K562 (cell line): ENCODE results near the gene TRMU.

Experiments used
- CTCF ChIP-seq, 3 experiments: IDR thresholded peaks in 2 of 3; conservative IDR thresholded peaks in 1 of 3; 2 replicates each; pipeline ENCODE4 v1.5.1; 2011 to 2012; ENCODE audit warnings: low read length in 3 of 3, mild to moderate bottlenecking in 3 of 3, control low read depth in 2 of 3, improper control_type of control experiment in 1 of 3, inconsistent platforms in 1 of 3, low read depth in 1 of 3, mixed read lengths in 1 of 3, moderate library complexity in 1 of 3; ENCODE audit not compliant: insufficient read depth in 2 of 3
- NR1H2 ChIP-seq: sonication (generic); formaldehyde crosslinking; IDR thresholded peaks from 2 replicates; pipeline ENCODE4 v1.4.0; 2020; ENCODE audit warnings: mild to moderate bottlenecking, missing genetic modification reagents
- POLR2A ChIP-seq: fragments of 450-650 bp; conservative IDR thresholded peaks from 2 replicates; pipeline ENCODE4 v1.6.1; 2016
- POLR2AphosphoS5 ChIP-seq: IDR thresholded peaks from 2 replicates; pipeline ENCODE4 v1.6.1; 2011; ENCODE audit warnings: mild to moderate bottlenecking, low read depth, low read length, moderate library complexity; ENCODE audit not compliant: control insufficient read depth, insufficient read depth
- SAP30 ChIP-seq: fragments of 200-600 bp; sonication (generic); IDR thresholded peaks from 2 replicates; pipeline ENCODE4 v1.6.1; 2012; ENCODE audit warnings: borderline replicate concordance, low read depth, mild to moderate bottlenecking, moderate library complexity, low read length, control low read depth, inconsistent platforms; ENCODE audit not compliant: insufficient read depth, poor library complexity, severe bottlenecking
- ZNF830 ChIP-seq: fragments of 250-450 bp; sonication (Bioruptor Pico); IDR thresholded peaks from 2 replicates; pipeline ENCODE4 v1.5.0; 2021; ENCODE audit warnings: mild to moderate bottlenecking

GRCh38 chr22:46355369-46355995 is 20.0 kb downstream of the TRMU start:
- TF ChIP-seq ZNF830 (CRISPR knock-in tag) (no peak), NR1H2 (CRISPR knock-in tag) (no peak), POLR2AphosphoS5 (no peak), SAP30 (no peak), POLR2A (no peak), CTCF (IDR thresholded peaks at IDR 0.05 in 2 of 3, conservative IDR thresholded peaks at IDR 0.05 in 1 of 3; ENCODE audit: insufficient read depth in 2 of 3, low read depth in 1 of 3, low read length in 3 of 3) (peak; percentile 63 to 64 (median 63))
